DMS153 treated with DMSO at 0.1 percent for 48 hours (cell line): ENCODE measurements around the gene UTP4.
"Not testable (repeated sequence)": the region's sequence is repeated elsewhere in the genome, so short reads cannot be mapped to it uniquely, and the experiment has no call there.

ENCODE experiments used
- DNase-seq: peaks from one replicate; lab custom pipeline; 2025; ENCODE audit not compliant: unreplicated experiment; lab: John Stamatoyannopoulos, UW

UTP4 gene

DNA sequence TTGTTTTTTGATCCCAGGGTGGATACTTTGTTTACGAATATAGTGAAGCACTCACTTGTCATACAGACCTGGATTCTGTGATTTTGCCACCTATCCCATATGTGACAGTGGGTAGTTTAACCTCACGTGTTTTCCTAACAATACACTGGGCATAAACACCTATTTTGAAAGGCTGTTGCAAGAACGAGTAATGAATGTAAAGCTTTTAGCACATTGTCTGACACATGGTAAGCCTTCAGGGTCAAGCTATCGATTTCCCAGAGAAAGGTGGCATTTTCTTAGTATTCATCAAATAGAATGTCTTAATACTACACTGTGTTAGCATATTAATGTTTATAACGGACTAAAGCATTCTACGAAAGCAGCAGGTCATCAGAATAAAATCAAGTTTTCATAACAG is 2.0 kb upstream of the UTP4 start:
- DNase-seq = no peak

DNA sequence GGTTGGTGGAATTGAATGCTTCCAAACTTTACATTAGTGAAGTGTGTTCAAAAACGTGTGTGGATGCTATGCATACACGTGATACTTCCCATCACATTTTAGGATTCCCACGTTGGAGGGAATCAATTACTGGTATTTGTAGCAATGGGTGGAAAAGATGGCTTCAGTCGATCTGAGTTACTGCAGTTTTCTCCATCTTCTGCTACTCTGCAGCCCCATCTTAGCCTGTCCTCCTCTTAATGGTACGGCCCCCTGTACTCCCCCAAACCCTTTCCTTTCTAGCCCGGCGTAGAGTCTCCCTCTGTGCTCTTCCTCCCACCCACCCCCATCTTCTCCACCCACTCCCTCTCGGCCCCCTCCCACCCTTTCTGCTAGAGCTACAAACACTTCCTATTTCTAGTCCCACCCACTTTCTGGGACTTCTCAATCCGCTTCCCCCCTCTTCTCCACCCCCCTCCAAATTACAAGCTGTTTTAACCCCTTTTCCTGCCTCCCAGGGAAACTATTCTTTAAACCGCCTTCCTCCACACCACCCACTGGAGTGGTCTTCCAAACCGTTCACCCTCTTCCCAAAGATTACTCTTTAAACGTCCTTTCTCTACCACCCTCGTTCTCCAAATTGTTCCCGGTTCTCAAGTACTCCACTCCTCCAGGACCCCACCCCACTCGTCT is 1.1 kb upstream of the UTP4 start:
- DNase-seq = no peak

DNA sequence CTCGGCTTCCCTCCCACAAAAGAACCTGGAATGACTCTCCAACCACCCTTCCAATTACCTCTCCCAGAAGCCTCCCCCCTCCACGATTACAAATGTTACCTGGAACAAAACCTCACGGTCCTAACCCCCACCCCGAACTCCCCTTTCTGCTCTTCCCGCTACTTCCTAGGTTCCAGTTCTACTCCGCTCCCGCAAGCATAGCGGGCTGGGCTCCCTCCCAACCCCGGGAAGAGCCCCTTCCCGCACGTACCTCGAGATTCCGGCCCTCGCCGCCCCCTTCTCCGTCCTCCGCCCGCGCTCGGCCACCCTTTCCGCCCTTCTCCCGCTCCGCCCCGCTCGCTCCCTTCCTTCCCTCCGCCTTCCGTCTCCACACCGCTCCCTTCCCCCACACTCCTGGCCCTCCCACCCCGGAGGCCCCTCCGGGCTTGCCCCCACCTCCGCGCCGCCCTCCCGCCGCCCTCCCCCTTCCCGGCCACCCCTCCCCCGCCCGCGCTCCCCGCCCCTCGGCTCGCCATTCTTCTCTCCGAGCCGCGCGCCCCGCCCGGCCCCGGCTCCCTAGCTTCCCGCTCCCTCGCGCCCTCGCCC is 518 bp upstream of the UTP4 start:
- peak; percentile 24 for DNase-seq

DNA sequence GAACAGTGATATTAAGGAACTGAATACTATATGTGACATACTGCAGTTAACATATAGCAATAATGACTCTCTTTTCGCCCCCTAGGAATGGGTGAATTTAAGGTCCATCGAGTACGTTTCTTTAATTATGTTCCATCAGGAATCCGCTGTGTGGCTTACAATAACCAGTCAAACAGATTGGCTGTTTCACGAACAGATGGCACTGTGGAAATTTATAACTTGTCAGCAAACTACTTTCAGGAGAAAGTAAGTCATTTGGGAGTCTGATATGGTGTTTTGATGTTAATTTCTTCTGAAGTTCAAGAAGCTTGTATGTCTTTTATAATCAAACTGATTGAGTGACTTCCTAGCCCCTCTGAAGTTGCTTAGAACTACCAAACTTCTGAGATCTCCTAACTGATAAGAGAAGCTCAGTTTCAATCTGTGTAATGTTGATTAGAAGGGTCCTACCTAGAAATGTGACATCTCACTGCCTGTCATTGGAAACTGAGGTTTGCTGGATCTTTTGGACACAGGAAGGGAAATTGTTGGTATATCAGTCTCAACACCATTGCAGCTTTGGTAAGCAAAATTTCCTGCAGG is 1.0 kb downstream of the UTP4 start:
- no peak for DNase-seq

DNA sequence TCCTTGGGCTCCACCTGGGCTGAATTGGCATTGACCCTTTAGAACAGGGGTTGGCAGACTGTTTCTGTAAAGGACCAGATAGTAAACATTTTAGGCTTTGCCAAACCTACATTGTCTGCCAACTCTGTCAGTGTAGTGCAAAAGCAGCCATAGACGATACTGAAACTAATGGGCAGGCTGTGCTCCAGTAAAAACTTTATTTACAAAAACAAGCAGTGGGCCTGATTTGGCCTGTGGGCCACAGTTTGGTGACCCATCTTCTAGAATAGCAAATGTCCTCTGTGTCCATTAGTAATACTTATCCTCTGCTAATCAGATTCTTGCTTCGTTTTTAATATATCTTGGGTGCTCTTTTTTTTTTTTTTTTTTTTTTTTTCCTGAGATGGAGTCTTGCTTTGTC is 6.2 kb downstream of the UTP4 start:
- DNase-seq = no peak

DNA sequence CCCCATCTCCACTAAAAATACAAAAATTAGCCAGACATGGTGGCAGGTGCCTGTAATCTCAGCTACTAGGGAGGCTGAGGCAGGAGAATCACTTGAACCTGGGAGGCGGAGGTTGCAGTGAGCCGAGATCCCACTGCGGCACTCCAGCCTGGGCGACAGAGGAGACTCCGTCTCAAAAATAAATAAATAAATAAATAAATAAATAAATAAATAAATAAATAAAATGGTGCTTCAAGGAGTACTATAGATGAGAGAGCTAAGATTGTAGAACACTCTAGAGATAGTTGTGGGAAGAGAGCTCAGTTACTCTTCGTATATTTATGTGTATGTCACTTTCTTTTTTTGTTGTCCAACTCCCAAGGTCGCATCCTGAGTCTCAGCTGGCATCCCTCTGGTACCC is 7.0 kb downstream of the UTP4 start:
- not testable (repeated sequence) for DNase-seq

DNA sequence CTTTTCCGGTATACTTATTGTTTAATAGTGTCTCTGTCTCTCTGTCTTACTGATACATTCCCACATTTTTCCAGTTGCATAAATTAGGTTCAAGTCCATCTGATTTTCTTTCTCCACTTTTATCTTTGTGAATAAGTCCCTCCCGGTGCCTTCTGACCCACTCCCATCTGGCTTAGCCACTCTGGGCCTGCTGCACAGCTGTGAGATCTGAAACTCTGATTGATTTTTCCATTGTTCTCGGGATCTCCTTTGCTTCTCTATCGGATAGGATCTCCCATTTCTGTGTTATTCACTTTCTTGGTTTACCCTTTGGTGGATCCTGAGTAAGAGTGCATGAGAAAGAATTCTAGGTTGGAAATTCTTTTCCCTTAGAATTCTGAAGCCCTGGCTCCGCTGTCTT is 8.6 kb downstream of the UTP4 start:
- no peak for DNase-seq

DNA sequence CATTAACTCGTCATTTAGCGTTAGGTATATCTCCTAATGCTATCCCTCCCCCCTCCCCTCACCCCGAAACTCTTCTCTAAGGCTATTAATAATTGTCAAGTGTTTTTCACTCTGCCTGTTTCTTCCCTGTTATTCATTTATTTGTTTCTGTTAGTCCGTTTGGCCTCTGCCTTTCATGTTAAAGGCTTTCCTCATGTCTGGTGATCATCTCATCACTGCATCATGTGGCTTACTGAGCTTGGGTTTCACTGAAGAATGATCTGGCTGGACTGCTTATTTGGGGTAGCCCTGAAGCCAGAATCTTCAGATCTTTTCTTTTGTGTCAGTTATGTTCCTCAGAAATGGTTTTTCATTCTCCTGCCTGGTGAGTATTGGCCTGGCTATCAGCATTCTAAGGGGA is 9.5 kb downstream of the UTP4 start:
- no peak for DNase-seq

DNA sequence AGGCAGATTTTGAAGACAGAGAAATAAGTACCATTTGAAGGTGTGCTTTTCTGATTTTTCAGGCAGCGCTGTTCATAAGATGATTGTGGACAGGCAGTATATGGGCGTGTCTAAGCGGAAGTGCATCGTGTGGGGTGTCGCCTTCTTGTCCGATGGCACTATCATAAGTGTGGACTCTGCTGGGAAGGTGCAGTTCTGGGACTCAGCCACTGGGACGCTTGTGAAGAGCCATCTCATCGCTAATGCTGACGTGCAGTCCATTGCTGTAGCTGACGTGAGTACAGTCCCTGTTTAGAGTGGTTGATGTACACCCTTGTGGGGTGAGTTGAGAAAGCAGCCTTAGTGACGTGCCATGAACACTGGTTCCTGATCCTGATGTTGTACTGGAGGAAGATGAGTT is 10.7 kb downstream of the UTP4 start:
- no peak for DNase-seq

DNA sequence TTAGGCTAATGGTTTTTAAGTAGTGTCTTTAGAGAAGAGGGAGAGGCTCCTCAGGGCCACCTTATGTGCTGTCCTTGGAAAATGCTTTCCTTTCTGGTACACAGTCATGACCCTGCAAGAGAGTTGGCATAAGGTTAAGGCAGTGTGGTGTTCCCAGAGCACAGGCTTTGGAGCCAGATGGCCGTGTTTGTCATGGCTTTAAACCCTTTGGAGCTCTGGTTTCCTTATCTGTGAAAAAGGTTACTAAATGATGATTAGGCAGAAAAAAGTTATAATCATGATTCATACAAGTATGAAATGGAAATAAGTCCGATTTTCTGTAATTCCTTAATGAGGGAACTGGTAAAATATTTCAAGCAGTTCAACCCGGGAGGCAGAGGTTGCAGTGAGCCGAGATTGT is 13.2 kb downstream of the UTP4 start:
- DNase-seq = no peak

DNA sequence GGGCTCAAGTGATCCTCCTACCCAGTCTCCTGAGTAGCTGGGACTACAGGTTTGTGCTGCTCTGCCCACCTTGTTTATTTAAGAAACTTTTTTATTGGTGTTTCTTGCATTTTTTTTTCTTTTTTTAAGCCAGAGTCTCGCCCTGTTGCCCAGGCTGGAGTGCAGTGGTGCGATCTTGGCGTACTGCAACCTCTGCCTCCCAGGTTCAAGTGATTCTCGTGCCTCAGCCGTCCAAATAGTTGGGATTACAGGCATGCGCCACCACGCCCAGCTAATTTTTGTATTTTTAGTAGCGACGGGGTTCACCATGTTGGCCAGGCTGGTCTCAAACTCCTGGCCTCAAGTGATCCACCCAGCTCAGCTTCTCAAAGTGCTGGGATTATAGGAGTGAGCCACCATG is 17.2 kb downstream of the UTP4 start:
- DNase-seq = not testable (repeated sequence)

DNA sequence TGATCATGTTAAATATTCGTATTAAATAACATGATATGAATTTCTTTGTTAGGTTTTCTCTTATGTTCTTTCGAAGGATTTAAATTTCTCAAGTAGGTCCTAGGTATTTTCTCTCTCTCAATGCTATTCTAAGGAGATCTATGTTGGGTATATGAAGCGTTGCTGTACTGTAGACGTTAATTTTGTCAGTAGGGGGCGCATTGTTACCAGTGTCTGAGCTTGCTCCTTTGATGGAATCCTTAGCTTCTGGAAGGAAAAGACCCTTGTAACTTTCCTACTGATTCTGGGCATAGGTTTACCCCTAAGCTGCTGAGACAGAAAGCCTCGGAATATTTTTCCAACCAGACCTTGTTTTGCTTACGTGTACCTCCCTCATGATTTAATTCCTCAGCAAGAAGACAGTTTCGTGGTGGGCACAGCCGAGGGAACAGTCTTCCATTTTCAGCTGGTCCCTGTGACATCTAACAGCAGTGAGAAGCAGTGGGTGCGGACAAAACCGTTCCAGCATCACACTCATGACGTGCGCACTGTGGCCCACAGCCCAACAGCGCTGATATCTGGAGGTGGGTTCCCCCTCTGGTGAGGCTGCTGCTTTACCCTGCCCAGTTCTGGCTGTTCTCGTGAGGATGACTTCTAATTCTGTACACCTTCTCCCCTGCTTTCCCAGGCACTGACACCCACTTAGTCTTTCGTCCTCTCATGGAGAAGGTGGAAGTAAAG is 17.9 kb downstream of the UTP4 start:
- peak; percentile 48 for DNase-seq

DNA sequence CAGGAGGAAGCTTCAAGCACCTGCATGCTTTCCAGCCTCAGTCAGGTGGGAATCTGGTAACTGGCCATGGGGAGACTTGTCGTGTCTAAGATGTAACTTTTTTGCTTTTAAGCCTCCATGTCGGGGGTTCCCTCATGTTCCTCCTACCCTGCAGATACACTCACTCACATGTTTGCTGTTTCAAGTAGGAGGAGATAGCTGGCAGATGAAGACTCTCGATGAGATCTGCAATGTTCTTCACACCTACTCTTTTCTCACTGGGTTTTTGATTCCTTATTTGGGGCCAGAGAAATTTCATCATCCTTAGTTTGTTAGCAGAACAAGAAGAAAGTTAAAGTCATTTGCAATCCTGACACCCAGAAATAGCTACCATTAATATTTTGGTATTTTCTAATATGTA is 24.7 kb downstream of the UTP4 start:
- no peak for DNase-seq

DNA sequence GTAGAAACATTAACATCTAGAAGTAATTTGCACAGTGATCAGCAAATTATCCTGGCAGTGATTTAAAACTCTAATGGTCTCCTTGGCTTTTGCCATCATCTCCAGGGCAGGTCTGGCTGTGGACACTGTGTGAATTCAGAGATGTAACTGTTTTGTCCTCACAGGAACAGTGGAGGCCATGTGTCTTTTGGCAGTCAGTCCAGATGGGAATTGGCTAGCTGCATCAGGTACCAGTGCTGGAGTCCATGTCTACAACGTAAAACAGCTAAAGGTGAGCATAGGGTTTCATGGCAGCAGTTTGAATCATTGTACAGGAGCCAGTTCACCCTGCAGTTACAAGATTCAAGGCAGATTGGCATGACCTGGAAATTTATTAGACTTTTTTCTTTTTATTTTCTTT is 27.7 kb downstream of the UTP4 start:
- no peak for DNase-seq

DNA sequence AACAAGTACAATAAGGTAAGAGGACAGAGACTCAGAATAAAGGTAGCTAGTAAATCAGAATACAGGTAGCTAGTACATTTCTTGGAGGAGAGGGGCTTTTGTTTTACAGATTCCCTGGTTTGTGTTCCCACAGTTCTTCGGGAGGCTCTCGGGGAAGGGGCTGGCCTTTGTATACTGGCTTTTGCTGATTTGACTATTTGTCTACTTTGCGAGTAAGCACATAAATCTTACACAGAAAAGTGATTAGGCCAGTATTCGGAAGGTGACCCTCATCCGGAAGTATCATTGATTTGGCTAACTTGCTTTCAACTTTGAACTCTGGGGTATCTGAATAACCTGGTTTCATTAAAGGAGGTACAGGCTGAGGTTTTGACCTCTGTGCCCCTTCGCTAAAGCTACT is 33.1 kb downstream of the UTP4 start:
- no peak for DNase-seq

DNA sequence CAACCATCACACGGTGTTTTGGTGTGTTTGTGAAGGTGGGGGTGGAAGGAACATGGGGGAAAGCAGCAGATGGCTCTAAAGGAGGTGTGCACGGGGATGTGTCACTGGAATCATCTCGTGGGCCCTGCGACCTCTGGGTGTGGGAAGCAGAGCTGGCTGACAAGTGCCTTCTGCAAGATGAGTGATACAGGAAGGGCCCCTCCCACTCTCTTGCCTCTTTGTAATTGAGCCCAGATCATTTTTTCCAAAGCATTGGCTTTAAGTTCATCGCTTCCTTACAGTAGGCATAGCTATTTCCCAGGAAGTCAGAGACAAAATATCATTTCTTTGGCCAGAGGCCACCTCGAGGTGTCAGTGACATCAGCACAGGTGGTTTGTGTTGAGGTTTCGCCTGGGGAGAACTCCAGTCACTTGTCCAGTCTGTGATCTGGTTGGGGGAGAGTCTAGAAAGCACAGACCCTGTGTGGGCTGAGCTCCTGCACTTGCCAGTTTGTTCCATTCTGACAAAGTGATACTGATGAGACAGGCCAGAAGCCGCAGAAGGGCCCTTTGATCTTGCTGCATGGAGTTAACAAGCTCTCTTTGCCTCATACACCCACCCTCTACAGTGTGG is 33.9 kb downstream of the UTP4 start:
- DNase-seq = no peak

DNA sequence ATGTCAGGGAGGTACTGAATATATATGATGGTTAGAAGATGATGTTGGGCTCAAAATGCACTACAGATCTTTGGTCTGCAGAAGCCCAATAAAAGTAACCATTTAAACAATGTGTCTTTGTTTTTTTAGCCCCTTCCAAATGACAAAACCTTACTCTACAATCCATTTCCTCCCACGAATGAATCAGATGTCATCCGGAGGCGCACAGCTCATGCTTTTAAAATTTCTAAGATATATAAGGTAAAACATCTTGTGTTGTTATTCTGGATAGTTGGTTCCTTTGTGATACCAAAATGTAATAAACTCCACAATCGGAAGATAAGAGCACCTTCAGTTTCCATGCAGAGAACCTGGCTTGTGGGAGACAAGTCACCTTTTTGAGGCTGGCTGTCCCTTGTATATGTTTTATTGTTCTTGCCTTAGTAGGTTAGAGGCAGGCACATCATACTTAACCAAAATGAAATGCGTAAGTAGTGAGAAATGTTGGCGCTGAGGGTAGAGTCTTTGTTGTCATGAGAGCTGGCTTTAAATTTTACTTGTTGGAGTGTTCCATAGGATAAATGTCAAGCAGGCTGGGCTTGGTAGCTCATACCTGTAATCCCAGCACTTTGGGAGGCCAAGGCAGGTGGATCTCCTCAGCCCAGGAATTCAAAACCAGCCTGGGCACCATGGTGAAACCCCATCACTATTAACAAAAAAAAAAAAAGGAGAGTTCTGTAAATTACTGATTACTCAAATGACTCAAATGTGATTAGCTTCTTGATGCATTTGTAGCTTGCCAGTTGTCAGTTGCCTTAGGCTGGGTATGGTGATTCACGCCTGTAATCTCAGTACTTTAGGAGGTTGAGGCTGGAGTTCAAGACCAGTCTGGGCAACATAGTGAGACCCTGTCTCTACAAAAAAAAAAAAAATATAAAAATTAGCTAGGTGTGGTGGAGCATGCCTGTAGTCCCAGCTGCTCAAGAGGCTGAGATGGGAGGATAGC is 34.8 kb downstream of the UTP4 start:
- no peak for DNase-seq

DNA sequence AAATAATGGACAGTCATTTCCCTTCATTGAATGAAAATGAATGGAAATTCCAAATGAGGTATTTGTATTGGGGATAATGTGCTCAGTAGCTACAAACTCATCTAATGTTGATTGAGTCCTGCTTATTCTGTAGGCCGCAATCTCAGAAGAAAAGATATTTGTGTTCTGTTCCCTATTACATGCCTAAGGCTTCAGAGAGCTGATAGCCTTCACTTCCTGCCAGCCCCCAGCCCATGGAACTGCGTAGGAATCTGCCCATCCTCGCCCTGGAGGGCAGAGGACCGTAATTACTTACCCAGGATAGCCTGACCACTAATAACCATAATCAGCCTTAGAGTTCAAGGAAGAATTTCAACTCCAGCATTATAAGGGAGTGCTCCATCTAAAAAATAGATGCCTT is 36.6 kb downstream of the UTP4 start:
- DNase-seq = no peak

DNA sequence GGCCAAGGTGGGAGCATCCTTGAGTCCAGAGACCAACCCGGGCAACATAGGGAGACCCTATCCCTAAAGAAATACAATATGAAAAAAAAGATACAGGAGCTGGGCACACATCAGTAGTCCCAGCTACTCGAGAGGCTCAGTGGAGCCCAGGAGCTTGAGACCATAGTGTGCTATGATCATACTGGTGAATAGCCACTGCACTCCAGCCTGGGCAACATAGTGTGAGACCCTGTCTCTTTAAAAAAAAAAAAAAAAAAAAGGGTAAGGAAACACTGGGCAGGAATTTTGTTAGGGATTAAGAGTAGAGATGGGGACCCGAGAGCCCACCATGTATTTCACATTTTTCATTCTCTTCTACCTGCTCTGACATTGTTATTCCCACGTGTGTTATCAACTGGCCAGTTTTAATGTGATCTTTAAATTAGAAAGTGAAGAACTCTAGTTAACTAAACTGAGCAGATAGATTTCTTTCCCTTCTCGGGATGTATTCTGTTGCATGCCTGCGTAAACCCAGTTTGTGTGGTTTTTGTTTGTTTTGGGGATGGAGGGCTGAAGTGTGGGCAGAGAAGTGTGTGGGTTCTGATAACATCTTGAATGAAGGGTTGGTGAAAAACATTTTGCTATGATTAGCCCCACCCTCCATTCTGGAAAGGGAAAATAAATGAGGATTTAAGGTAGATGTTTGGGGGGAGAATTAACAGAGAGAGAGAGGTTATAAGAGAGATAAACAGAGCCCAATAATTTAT is 37.3 kb downstream of the UTP4 start:
- no peak for DNase-seq
